Right atrium auricular region (tissue), 2 donors: ENCODE data around the gene NLRP10. TPM values are rescaled to one million over a fixed set of nuclear protein-coding genes. Genes with fewer than 3 reads are reported as not detected.

Experiments used
- DNase-seq: peaks from one replicate; pipeline ENCODE4 v3.0.0-alpha.2; 2019; ENCODE audit warnings: low spot score
- H3K27ac ChIP-seq, 2 donors: fragments of 200-600 bp; sonication (generic); 1 replicate in 1 of 2; 2 replicates in 1 of 2; pipeline ENCODE4 v1.5.1; 2016 to 2019
- H3K27me3 ChIP-seq, 2 donors: fragments of 200-600 bp; sonication (generic); one replicate each; pipeline versions ENCODE4 v1.5.1 to v1.6.0; 2017 to 2019
- H3K36me3 ChIP-seq: fragments of 200-600 bp; sonication (generic); one replicate; pipeline ENCODE4 v1.5.1; 2016
- H3K4me1 ChIP-seq, 2 donors: fragments of 200-600 bp; sonication (generic); one replicate each; pipeline versions ENCODE4 v1.5.1 to v1.6.0; 2017 to 2019
- H3K4me3 ChIP-seq, 2 donors: fragments of 200-600 bp; sonication (generic); 1 replicate in 1 of 2; 2 replicates in 1 of 2; pipeline ENCODE4 v1.5.1; 2017 to 2019; ENCODE audit warnings: mild to moderate bottlenecking in 1 of 2, moderate library complexity in 1 of 2
- H3K9me3 ChIP-seq, 2 donors: fragments of 200-600 bp; sonication (generic); one replicate each; pipeline ENCODE4 v1.5.1; 2019
- total RNA-seq, 2 donors: library from RNA; depleted of rRNA; stranded (reverse); fragments of >200 nt; gene quantifications; one replicate each; pipeline ENCODE4 v1.1.0, GENCODE V29; 2016
- TF ChIP-seq, protein P1 (sequence below), 2 donors: fragments of 200-600 bp; sonication (generic); IDR thresholded peaks; one replicate each; pipeline ENCODE4 v1.5.1; 2019; ENCODE audit warnings: antibody characterized with exemption in 2 of 2

NLRP10 gene
- total RNA-seq, 2 donors from 2014 or later = not detected

GRCh38 chr11:8008212-8008611 is 43.0 kb upstream of the NLRP10 start:
- H3K4me1 ChIP-seq = no peaks in the 10 kb centered on the region
- DNase-seq = no peak
- H3K27ac ChIP-seq = no peak overlapping the region
- H3K36me3 ChIP-seq = no peaks in the 10 kb centered on the region
- H3K9me3 ChIP-seq = no peaks in the 10 kb centered on the region
- TF ChIP-seq, protein P1, sequence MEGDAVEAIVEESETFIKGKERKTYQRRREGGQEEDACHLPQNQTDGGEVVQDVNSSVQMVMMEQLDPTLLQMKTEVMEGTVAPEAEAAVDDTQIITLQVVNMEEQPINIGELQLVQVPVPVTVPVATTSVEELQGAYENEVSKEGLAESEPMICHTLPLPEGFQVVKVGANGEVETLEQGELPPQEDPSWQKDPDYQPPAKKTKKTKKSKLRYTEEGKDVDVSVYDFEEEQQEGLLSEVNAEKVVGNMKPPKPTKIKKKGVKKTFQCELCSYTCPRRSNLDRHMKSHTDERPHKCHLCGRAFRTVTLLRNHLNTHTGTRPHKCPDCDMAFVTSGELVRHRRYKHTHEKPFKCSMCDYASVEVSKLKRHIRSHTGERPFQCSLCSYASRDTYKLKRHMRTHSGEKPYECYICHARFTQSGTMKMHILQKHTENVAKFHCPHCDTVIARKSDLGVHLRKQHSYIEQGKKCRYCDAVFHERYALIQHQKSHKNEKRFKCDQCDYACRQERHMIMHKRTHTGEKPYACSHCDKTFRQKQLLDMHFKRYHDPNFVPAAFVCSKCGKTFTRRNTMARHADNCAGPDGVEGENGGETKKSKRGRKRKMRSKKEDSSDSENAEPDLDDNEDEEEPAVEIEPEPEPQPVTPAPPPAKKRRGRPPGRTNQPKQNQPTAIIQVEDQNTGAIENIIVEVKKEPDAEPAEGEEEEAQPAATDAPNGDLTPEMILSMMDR (IDR thresholded peaks at IDR 0.05) = no peak
- no peak overlapping the region for H3K4me3 ChIP-seq
- H3K27me3 ChIP-seq = no peaks in the 10 kb centered on the region

- H3K27ac ChIP-seq = no peak overlapping the region
- H3K27me3 ChIP-seq = no peaks in the 10 kb centered on the region
- H3K4me1 ChIP-seq = no peaks in the 10 kb centered on the region
- TF ChIP-seq, protein P1 (IDR thresholded peaks at IDR 0.05) = peak; percentile 44 to 88
- H3K9me3 ChIP-seq = no peaks in the 10 kb centered on the region
- no peak overlapping the region for H3K4me3 ChIP-seq
- H3K36me3 ChIP-seq = no peaks in the 10 kb centered on the region
- DNase-seq = no peak
These were observed 41.2 kb upstream of the NLRP10 start for GRCh38 chr11:8006349-8006977.

GRCh38 chr11:8005556-8005955 is 40.3 kb upstream of the NLRP10 start:
- Histone ChIP-seq H3K4me3 (no peak overlapping the region), H3K9me3 (no peaks in the 10 kb centered on the region), H3K36me3 (no peaks in the 10 kb centered on the region), H3K4me1 (no peaks in the 10 kb centered on the region), H3K27ac (no peak overlapping the region), H3K27me3 (no peaks in the 10 kb centered on the region)
- TF ChIP-seq, protein P1 (IDR thresholded peaks at IDR 0.05) = no peak
- no peak for DNase-seq

DNA sequence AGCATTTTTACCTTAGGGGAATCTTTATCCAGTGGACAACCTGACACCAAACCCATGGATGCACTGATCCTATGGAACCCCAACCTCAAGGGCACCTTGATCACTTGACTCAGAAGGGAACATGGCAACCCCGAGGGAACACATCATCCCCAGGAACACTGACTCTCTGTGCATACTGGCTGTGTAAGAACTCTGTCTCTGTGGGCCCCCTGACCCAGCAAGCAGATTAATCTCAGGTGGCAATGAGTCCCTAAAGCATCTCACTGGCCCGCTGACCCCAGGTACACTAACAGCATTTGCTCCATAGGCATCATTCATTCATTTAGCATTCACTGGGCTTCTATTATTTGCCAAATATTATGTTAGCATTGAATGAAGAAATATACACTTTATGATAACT is 38.8 kb upstream of the NLRP10 start:
- Histone ChIP-seq H3K4me3 (no peak overlapping the region), H3K36me3 (peaks cover under 1% of the 10 kb centered on the region), H3K27ac (no peak overlapping the region), H3K9me3 (no peaks in the 10 kb centered on the region), H3K27me3 (no peaks in the 10 kb centered on the region), H3K4me1 (no peaks in the 10 kb centered on the region)
- no peak for DNase-seq
- TF ChIP-seq, protein P1 (IDR thresholded peaks at IDR 0.05) = no peak

GRCh38 chr11:8003187-8003586 is 37.9 kb upstream of the NLRP10 start:
- H3K27me3 ChIP-seq = no peaks in the 10 kb centered on the region
- no peak overlapping the region for H3K27ac ChIP-seq
- no peaks in the 10 kb centered on the region for H3K9me3 ChIP-seq
- TF ChIP-seq, protein P1 (IDR thresholded peaks at IDR 0.05) = no peak
- peaks cover 8% of the 10 kb centered on the region for H3K36me3 ChIP-seq
- no peak for DNase-seq
- no peaks in the 10 kb centered on the region for H3K4me1 ChIP-seq
- no peak overlapping the region for H3K4me3 ChIP-seq

- no peak for DNase-seq
- no peak overlapping the region for H3K27ac ChIP-seq
- TF ChIP-seq, protein P1 (IDR thresholded peaks at IDR 0.05) = no peak
- H3K4me3 ChIP-seq = no peak overlapping the region
- H3K27me3 ChIP-seq = no peaks in the 10 kb centered on the region
- no peaks in the 10 kb centered on the region for H3K4me1 ChIP-seq
- H3K9me3 ChIP-seq = no peaks in the 10 kb centered on the region
- peaks cover 14% of the 10 kb centered on the region for H3K36me3 ChIP-seq
These were observed 37.4 kb upstream of the NLRP10 start for GRCh38 chr11:8002676-8003075.
